HG03354 (cell line): ENCODE data around the gene GPR50.

Source experiments
- ATAC-seq: cut with Tn5 transposase; IDR thresholded peaks from one replicate; pipeline ENCODE4 v1.9.1; 2021; ENCODE audit warnings: mild to moderate bottlenecking; ENCODE audit not compliant: unreplicated experiment, poor library complexity, severe bottlenecking

Gene GPR50

DNA sequence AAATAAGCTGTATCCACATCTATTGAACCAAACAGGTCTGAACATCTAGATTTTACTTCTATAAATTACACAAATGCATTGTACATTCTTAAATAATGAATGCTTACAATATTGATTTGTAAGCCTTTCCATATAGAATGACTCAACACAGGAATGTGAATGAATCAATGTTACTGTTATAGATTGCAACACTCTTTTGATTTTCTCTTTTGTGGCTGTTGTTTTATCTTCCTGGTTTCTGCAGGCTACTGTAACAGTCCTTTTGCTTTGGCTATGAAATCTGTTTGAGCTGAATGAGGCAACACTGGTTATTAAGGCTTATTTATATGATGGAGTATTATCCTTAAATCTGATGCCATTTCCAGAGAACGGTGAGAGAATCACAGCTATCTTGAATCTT lies 49.5 kb downstream of the GPR50 start:
- ATAC-seq: no peak

GRCh38 chrX:151226941-151227340 lies 50.6 kb downstream of the GPR50 start:
- no peak for ATAC-seq

DNA sequence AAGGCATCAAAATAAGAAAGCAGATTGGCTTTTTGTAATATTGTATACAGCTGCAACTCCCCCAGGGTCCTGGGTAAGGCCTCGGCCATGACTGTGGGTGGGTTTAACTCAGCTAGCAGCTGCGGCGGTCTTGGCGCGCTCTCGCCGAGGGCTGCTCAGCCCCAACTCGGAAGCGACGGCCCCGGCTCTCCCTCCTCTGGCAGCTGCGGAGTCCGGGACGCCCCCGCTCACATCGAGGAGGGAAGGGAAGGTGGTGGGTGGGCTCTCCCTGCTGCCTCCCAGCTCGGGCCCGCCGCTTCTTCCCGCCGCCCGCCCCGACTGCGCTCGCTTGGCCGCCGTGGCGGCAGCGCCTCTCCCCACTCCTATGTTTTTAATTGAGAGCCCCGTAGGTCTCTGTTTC lies 51.2 kb downstream of the GPR50 start:
- ATAC-seq: no peak

DNA sequence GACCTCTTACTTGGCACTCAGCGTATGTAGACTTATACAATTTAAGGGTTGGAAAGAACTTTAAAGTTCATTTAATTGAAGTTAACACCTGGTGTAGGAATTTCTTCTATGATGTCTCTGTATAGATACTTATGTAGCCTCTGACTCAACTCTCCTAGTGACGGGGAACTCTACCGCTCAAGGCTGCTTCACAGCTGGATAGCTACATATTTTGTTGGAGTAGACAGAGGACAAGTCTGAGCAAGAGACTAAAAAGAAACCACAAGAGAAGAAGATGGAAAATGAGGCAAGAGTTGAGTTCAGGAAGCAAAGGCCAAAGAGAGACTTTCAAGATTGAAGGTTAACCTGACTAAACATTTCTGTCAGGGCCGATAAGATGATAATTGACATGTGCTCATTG lies 52.6 kb downstream of the GPR50 start:
- no peak for ATAC-seq
